ENCODE data around the gene FNDC11.
A peak's percentile ranks its signal among the peaks of the same experiment; 100 is the strongest.

FNDC11 gene

GRCh38 chr20:63518946-63519667 lies 34.9 kb upstream of the FNDC11 start:
- no peak for TF ChIP-seq CTCF (IDR thresholded peaks at IDR 0.05; ENCODE audit: unreplicated experiment in 3 of 3)
- H3K27me3 Mint-ChIP-seq (ENCODE audit: low read depth) = peaks cover 8% of the 10 kb centered on the region
- peak overlapping the region in 2 of 3 experiments; percentile 58 to 92 for H3K27ac Mint-ChIP-seq
- H3K4me1 Mint-ChIP-seq = peaks cover 5% of the 10 kb centered on the region
- peak overlapping the region; percentile 81 to 88 (median 87) for H3K4me3 Mint-ChIP-seq
- peaks cover 13% of the 10 kb centered on the region for H3K36me3 Mint-ChIP-seq (ENCODE audit: low read depth)
- no peaks in the 10 kb centered on the region for H3K9me3 Mint-ChIP-seq

GRCh38 chr20:63519668-63520503 lies 34.1 kb upstream of the FNDC11 start:
- no peaks in the 10 kb centered on the region for H3K9me3 Mint-ChIP-seq
- H3K4me3 Mint-ChIP-seq = peak overlapping the region; percentile 81 to 87 (median 82)
- peak overlapping the region in 1 of 3 experiments; percentile 58 for H3K27ac Mint-ChIP-seq
- peaks cover 8% of the 10 kb centered on the region for H3K27me3 Mint-ChIP-seq (ENCODE audit: low read depth)
- peak; percentile 20 to 46 (median 27) for TF ChIP-seq CTCF (IDR thresholded peaks at IDR 0.05; ENCODE audit: unreplicated experiment in 3 of 3)
- peaks cover 10% of the 10 kb centered on the region for H3K4me1 Mint-ChIP-seq
- H3K36me3 Mint-ChIP-seq (ENCODE audit: low read depth) = peaks cover 13% of the 10 kb centered on the region

- Mint-ChIP-seq H3K4me3 (peak within 1 kb of the TSS; percentile 90 to 92 (median 91)), H3K4me1 (peaks cover 12% of the 10 kb centered on the region), H3K36me3 (ENCODE audit: low read depth) (peaks cover 13% of the 10 kb centered on the region), H3K27me3 (ENCODE audit: low read depth) (peaks cover 8% of the 10 kb centered on the region), H3K9me3 (no peaks in the 10 kb centered on the region), H3K27ac (peak within 1 kb of the TSS in 2 of 3 experiments; percentile 48 to 60)
- no peak for TF ChIP-seq CTCF (IDR thresholded peaks at IDR 0.05; ENCODE audit: unreplicated experiment in 3 of 3)
Observed at GRCh38 chr20:63520504-63520933, 33.4 kb upstream of the FNDC11 start, which contains the start of gene PPDPF. Gene PPDPF, plus strand, starts transcription at chr20:63520765. Its CDS starts 544 bp downstream, at chr20:63521309.

- peaks cover 13% of the 10 kb centered on the region for H3K36me3 Mint-ChIP-seq (ENCODE audit: low read depth)
- no peak for TF ChIP-seq CTCF (IDR thresholded peaks at IDR 0.05; ENCODE audit: unreplicated experiment in 3 of 3)
- H3K9me3 Mint-ChIP-seq = no peaks in the 10 kb centered on the region
- peaks cover 12% of the 10 kb centered on the region for H3K4me1 Mint-ChIP-seq
- H3K27me3 Mint-ChIP-seq (ENCODE audit: low read depth) = peaks cover 4% of the 10 kb centered on the region
- H3K27ac Mint-ChIP-seq = peak overlapping the region in 2 of 3 experiments; percentile 48 to 60
- peak overlapping the region; percentile 90 to 92 (median 91) for H3K4me3 Mint-ChIP-seq
Observed at GRCh38 chr20:63520934-63521601, 32.9 kb upstream of the FNDC11 start.

GRCh38 chr20:63521602-63522001 lies 32.4 kb upstream of the FNDC11 start:
- Mint-ChIP-seq H3K27ac (peak overlapping the region in 2 of 3 experiments; percentile 48 to 60), H3K4me1 (peaks cover 12% of the 10 kb centered on the region), H3K4me3 (peak overlapping the region; percentile 90 to 92 (median 91)), H3K27me3 (ENCODE audit: low read depth) (peaks cover 4% of the 10 kb centered on the region), H3K9me3 (no peaks in the 10 kb centered on the region), H3K36me3 (ENCODE audit: low read depth) (peaks cover 13% of the 10 kb centered on the region)
- TF ChIP-seq CTCF (IDR thresholded peaks at IDR 0.05; ENCODE audit: unreplicated experiment in 3 of 3) = no peak

All from nephron (organoid).